Left lung (tissue), 10 donors: Measurements from ENCODE around the gene ADAMTS6. TPM values are rescaled to one million over a fixed set of nuclear protein-coding genes. Genes with fewer than 3 reads are reported as not detected.
"Not testable (repeated sequence)": the region's sequence is repeated elsewhere in the genome, so short reads cannot be mapped to it uniquely, and the experiment has no call there.

Source experiments
- ATAC-seq: fragments of 200-7000 bp; cut with Tn5 transposase; one replicate; pipeline ENCODE4 v1.9.1; 2020; ENCODE audit warnings: moderate library complexity
- DNase-seq, 4 donors: peaks; one replicate each; pipeline ENCODE4 v3.0.0-alpha.2; 2013 to 2020
- H3K27ac ChIP-seq, 2 donors: fragments of 200-600 bp; sonication (generic) in 1 of 2; one replicate each; pipeline versions ENCODE4 v1.5.0 to v1.8.0; 2020 to 2021
- H3K27me3 ChIP-seq, 2 donors: fragments of 200-600 bp; sonication (generic) in 1 of 2; one replicate each; pipeline versions ENCODE4 v1.5.0 to v1.8.0; 2020 to 2021
- H3K36me3 ChIP-seq, 2 donors: fragments of 200-600 bp; sonication (generic) in 1 of 2; one replicate each; pipeline versions ENCODE4 v1.5.0 to v1.8.0; 2020 to 2021
- H3K4me1 ChIP-seq, 2 donors: fragments of 200-600 bp; one replicate each; pipeline ENCODE4 v1.8.0; 2021
- H3K4me3 ChIP-seq, 2 donors: fragments of 200-600 bp; sonication (generic) in 1 of 2; one replicate each; pipeline versions ENCODE4 v1.5.0 to v1.8.0; 2020 to 2021; ENCODE audit warnings: mild to moderate bottlenecking in 1 of 2
- H3K9me3 ChIP-seq, 2 donors: fragments of 200-600 bp; sonication (generic) in 1 of 2; one replicate each; pipeline versions ENCODE4 v1.5.0 to v1.8.0; 2020 to 2021
- intact Hi-C, 2 donors: fragments of 100-400 bp; cut with DNase I; formaldehyde crosslinking; loops; one replicate each; pipeline versions ENCODE4 v1.11.2 to v1.14.2; 2022
- polyA plus RNA-seq, 6 donors: library from polyadenylated mRNA; unstranded; fragments of 120-200 nt; gene quantifications; one replicate each; pipeline ENCODE4 v1.2.1, GENCODE V29; 2013; ENCODE audit not compliant: insufficient read length in 6 of 6
- total RNA-seq, 2 donors: library from RNA; stranded (reverse); fragmentation: NEBNext Ultra II Directional; extraction: Animal tissue kit (Norgen Biotek cat#: 25700); gene quantifications; one replicate each; pipeline ENCODE4 v1.2.1, GENCODE V29; 2021
- TF ChIP-seq, protein P1 (sequence below), 2 donors: fragments of 200-600 bp; sonication (generic) in 1 of 2; IDR thresholded peaks; one replicate each; pipeline versions ENCODE4 v1.5.0 to v1.8.0; 2021; ENCODE audit warnings: antibody characterized with exemption in 2 of 2
- donor health status: DM: no; HTN: yes; CAD: no.
- donor health status: DM: no; HTN: no; CAD: no.

Gene ADAMTS6
- total and polyA plus RNA-seq, 8 donors = 5.8 to 27.2 (median 11.2) TPM

DNA sequence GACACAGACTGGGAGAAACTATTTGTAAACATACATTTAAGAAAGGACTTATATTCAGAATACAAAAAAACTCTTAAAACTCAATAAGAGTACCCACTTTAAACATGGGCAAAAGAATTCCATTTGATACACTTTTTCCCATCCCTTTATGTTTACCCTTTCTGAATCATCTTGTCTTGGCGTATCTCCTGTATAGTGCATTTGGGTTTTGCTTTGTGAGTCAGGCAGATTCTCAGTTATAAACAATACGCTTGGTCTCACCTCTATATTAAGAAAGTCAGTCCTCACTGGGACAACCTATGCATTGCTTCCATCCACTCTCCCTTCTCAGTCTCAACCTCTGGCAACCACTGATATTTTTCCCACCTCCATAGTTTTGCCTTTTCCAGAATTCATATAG lies 27.3 kb upstream of the ADAMTS6 start:
- ATAC-seq (no peak), DNase-seq (no peak)
- Histone ChIP-seq H3K27ac (no peak overlapping the region), H3K36me3 (no peaks in the 10 kb centered on the region), H3K4me3 (no peak overlapping the region), H3K4me1 (no peaks in the 10 kb centered on the region), H3K27me3 (no peaks in the 10 kb centered on the region), H3K9me3 (no peaks in the 10 kb centered on the region)
- TF ChIP-seq, protein P1, sequence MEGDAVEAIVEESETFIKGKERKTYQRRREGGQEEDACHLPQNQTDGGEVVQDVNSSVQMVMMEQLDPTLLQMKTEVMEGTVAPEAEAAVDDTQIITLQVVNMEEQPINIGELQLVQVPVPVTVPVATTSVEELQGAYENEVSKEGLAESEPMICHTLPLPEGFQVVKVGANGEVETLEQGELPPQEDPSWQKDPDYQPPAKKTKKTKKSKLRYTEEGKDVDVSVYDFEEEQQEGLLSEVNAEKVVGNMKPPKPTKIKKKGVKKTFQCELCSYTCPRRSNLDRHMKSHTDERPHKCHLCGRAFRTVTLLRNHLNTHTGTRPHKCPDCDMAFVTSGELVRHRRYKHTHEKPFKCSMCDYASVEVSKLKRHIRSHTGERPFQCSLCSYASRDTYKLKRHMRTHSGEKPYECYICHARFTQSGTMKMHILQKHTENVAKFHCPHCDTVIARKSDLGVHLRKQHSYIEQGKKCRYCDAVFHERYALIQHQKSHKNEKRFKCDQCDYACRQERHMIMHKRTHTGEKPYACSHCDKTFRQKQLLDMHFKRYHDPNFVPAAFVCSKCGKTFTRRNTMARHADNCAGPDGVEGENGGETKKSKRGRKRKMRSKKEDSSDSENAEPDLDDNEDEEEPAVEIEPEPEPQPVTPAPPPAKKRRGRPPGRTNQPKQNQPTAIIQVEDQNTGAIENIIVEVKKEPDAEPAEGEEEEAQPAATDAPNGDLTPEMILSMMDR (IDR thresholded peaks at IDR 0.05) = no peak
- intact Hi-C loops = no loop called here

DNA sequence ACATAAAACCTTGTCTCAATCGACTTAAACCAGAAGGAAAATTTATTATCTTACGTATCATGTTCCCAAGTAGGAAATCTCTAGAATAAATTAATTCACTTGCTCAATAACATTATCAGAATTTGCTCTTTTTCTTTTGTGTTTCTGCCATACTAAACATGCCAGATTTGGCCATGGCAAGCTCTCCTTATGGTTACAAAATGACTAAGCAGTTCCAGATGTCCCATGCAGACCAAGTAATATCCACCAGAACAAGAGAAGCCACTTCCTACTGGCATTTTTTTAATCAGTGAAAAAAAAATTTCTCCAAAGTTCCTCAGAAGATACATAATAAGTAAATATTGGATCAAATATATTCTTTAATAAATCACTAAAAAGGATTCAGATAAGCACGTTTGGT lies 25.2 kb upstream of the ADAMTS6 start:
- H3K36me3 ChIP-seq = no peaks in the 10 kb centered on the region
- no peak for ATAC-seq
- no peaks in the 10 kb centered on the region for H3K27me3 ChIP-seq
- H3K9me3 ChIP-seq = no peaks in the 10 kb centered on the region
- intact Hi-C loops = no loop called here
- no peak overlapping the region for H3K4me3 ChIP-seq
- no peak overlapping the region for H3K27ac ChIP-seq
- TF ChIP-seq, protein P1 (IDR thresholded peaks at IDR 0.05) = no peak
- DNase-seq = no peak
- H3K4me1 ChIP-seq = no peaks in the 10 kb centered on the region

DNA sequence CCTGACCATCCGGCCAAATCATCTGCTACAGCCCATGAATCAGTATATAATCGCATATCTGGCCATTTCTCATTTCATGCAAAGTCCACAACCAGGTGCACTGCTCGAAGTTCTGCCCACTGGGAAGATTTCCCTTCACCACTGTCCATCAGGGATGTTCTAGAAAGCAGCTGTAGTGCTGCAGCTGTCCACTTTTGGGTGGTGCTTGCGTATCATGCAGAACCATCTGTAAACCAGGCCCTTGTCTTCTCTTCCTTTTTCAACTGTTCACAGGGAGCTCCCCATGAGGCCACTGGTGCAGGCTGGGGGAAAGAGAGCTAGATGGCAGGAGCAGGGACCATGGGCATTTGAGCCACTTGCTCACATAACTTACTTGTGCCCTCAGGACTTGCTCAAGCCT lies 7.4 kb upstream of the ADAMTS6 start:
- intact Hi-C loops = loop anchor here in 1 of 2 donors (10.0 kb wide), 1 partner anchor 534 kb away; no protein-coding TSS in a partner anchor
- Histone ChIP-seq H3K27me3 (no peaks in the 10 kb centered on the region), H3K9me3 (no peaks in the 10 kb centered on the region), H3K36me3 (no peaks in the 10 kb centered on the region), H3K4me3 (no peak overlapping the region), H3K27ac (no peak overlapping the region), H3K4me1 (no peaks in the 10 kb centered on the region)
- DNase-seq (no peak), ATAC-seq (no peak)
- TF ChIP-seq, protein P1 (IDR thresholded peaks at IDR 0.05) = no peak

DNA sequence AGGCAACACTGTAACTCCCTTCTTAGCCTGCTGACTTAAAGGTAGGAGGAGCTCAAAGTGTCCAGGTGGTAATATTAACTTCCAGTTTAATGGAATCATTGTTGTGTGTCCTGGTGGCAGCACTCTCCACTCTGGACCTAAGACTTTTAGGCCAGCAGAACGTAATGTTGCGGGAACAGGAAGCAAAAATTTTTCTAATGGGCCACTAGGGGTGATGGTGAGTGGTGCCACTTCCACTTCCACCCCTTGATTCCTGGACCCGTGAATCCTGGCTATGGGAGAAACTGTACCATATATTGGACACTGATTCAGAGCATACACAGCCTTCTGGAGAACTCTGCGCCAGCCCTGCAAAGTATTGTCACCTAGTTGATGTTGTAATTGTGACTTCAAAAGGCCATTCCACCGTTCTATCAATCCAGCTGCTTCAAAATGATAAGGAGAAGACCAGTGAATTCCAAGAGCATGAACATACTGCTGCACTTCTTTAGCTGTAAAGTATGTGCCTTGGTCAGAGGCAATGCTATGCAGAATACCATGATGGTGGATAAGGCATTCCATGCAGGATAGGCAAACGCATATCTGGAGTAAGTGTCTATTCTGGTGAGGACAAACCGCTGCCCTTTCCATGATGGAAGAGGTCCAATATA lies 6.4 kb upstream of the ADAMTS6 start:
- not testable (repeated sequence) for H3K4me1 ChIP-seq, H3K4me3 ChIP-seq, H3K27me3 ChIP-seq, DNase-seq, H3K36me3 ChIP-seq, H3K27ac ChIP-seq, H3K9me3 ChIP-seq, ATAC-seq
- intact Hi-C loops = loop anchor here in 1 of 2 donors (10.0 kb wide), 1 partner anchor 533 kb away; no protein-coding TSS in a partner anchor

DNA sequence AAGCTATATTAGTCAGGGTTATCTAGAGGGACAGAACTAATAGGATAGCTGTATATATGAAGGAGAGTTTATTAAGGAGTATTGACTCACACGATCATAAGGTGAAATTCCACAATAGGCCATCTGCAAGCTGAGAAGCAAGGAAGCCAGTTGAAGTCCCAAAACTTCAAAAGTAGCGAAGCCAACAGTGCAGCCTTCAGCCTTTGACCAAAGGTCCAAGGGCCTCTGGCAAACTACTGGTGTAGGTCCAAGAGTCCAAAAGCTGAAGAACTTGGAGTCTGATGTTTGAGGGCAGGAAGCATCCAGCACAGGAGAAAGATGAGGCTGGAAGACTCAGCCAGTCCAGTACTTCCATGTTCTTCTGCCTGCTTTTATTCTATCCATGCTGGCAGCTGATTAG lies 5.1 kb upstream of the ADAMTS6 start:
- H3K4me1 ChIP-seq, H3K27me3 ChIP-seq, H3K36me3 ChIP-seq, H3K27ac ChIP-seq, DNase-seq, ATAC-seq, H3K9me3 ChIP-seq, H3K4me3 ChIP-seq: not testable (repeated sequence)
- intact Hi-C loops = loop anchor here in 1 of 2 donors (10.0 kb wide), 1 partner anchor 532 kb away; no protein-coding TSS in a partner anchor

DNA sequence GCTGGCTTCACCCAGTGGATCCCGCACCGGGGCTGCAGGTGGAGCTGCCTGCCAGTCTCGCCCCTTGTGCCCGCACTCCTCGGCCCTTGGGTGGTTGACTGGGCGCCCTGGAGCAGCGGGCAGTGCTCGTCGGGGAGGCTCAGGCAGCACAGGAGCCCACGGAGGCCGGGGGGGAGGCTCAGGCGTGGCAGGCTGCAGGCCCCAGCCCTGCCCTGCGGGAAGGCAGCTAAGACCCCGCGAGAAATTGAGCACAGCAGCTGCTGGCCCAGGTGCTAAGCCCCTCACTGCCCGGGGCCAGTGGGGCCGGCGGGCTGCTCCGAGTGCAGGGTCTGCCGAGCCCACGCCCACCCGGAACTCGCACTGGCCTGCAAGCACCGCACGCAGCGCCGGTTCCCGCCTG lies 3.7 kb upstream of the ADAMTS6 start:
- H3K9me3 ChIP-seq = no peaks in the 10 kb centered on the region
- TF ChIP-seq, protein P1 (IDR thresholded peaks at IDR 0.05) = no peak
- peaks cover 7 to 21% of the 10 kb centered on the region in 2 donors for H3K4me1 ChIP-seq
- no peak overlapping the region for H3K27ac ChIP-seq
- no peak for ATAC-seq
- peaks cover 0 to 12% of the 10 kb centered on the region in 2 donors for H3K27me3 ChIP-seq
- no peak overlapping the region for H3K4me3 ChIP-seq
- peak in 1 of 4 donors; percentile 71 for DNase-seq
- intact Hi-C loops = loop anchor here in 1 of 2 donors (10.0 kb wide), 1 partner anchor 531 kb away; no protein-coding TSS in a partner anchor
- no peaks in the 10 kb centered on the region for H3K36me3 ChIP-seq
